GM12892 (cell line): Measurements from ENCODE around the gene AQP11.

Source experiments
- POLR2A ChIP-seq: IDR thresholded peaks from 2 replicates; pipeline ENCODE4 v1.6.1; 2011; ENCODE audit warnings: low read depth, low read length, control low read depth
- TAF1 ChIP-seq: IDR thresholded peaks from 2 replicates; pipeline ENCODE4 v1.6.1; 2011; ENCODE audit warnings: low read depth, mild to moderate bottlenecking, control low read depth, low read length, borderline replicate concordance

GRCh38 chr11:77637345-77638165 is 47.8 kb downstream of the AQP11 start, which contains the start of gene CLNS1A:
- TF ChIP-seq POLR2A (peak; percentile 91), TAF1 (peak; percentile 97)
